ENCODE data around the gene OR2V1.
A peak's percentile ranks its signal among the peaks of the same experiment; 100 is the strongest.
"Not testable (repeated sequence)": the region's sequence is repeated elsewhere in the genome, so short reads cannot be mapped to it uniquely, and the experiment has no call there.

OR2V1 gene

DNA sequence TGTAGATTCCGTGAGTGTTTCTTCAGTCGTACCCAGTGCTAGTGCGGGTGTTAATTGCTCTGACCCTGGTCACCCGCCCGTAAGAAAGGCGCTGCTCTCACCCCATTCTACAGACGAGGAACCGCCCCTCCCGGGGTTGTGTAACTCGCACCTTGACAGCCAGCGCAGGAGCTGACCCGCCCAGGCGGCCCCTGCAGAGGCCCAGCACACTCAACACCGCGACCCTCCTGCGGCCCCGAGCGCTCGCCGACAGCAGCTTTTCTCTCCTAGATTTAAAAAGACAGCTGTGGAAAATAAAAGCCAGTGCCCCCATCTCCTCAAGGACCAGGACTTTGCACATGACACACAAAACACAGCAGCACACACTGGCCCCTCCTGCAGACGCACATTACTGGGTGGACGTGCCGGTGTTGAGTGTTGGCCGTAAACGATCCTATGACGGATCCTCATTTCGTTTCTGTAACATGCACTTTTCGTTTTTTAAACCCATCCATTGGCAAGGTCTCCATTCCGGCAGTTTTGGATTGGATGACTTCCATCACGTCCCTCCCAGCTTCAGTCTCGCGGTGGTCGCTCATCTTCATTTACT, 39.4 kb upstream of the OR2V1 start:
- FAIRE-seq (no peak), DNase-seq (ENCODE audit: insufficient read length, low spot score) (no peak)
- TF ChIP-seq, protein P1, sequence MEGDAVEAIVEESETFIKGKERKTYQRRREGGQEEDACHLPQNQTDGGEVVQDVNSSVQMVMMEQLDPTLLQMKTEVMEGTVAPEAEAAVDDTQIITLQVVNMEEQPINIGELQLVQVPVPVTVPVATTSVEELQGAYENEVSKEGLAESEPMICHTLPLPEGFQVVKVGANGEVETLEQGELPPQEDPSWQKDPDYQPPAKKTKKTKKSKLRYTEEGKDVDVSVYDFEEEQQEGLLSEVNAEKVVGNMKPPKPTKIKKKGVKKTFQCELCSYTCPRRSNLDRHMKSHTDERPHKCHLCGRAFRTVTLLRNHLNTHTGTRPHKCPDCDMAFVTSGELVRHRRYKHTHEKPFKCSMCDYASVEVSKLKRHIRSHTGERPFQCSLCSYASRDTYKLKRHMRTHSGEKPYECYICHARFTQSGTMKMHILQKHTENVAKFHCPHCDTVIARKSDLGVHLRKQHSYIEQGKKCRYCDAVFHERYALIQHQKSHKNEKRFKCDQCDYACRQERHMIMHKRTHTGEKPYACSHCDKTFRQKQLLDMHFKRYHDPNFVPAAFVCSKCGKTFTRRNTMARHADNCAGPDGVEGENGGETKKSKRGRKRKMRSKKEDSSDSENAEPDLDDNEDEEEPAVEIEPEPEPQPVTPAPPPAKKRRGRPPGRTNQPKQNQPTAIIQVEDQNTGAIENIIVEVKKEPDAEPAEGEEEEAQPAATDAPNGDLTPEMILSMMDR (IDR thresholded peaks at IDR 0.05; ENCODE audit: insufficient read depth, missing control alignments), result no peak

DNA sequence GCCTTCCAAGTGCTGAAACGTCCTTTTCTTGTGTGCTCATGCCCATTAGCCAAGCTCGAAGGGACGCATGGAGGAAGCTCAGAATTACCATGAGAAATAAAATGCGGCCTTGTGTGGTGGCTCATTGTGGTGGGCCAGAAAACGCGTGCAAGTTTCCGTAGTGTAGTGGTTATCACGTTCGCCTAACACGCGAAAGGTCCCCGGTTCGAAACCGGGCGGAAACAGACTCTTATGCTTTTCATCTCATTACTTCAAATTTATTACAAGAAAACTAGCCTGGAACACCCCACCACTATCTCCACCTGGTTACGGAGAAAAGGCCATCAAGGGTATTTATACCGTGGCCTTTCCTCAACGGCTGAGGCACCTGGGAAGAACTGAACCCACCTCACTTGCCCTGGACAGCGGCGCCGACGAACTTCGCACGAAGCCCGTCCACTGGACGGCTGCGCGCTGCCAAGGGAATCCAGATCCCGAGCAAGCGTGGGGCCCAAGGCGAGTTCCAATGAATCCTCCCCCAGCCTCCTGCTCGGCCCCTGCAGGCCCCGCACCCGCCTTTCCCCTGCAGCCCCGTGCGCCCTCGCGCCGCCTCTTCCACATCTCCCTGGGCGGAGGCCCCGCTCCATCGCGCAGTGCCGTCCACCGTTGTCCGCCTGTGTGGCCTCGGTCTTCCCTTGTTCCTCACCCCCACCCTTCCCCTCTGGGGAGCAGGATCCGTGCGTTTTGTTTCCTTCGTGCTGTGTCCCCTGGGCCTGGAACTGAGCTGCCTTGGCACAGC, 38.7 kb upstream of the OR2V1 start:
- not testable (repeated sequence) for FAIRE-seq; DNase-seq (ENCODE audit: insufficient read length, low spot score)

DNA sequence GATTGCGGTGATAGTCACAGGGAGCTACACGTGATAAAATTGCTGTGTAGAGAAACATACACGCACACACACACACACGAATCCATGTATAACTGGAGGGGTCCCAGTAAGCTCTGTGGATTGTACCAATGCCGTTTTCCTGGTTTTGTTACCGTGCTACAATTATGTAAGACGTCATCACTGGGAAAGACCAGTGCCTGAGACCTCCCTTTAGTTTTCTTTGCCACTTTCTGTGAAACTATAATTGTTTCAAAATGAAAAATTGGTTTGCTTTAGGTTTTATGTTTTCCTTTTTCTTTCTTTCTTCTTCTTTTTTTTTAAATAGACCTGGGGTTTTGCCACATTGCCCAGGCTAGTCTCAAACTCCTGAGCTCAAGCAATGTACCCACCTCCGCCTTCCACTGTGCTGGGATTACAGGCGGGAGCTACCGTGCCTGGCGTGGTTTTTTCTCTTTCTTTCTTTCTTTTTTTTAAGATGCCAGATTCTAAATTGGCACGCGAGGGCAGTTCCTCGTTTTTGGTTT, 37.7 kb upstream of the OR2V1 start:
- FAIRE-seq, result no peak
- DNase-seq (ENCODE audit: insufficient read length, low spot score), result no peak
- TF ChIP-seq, protein P1 (IDR thresholded peaks at IDR 0.05; ENCODE audit: insufficient read depth, missing control alignments), result no peak

DNA sequence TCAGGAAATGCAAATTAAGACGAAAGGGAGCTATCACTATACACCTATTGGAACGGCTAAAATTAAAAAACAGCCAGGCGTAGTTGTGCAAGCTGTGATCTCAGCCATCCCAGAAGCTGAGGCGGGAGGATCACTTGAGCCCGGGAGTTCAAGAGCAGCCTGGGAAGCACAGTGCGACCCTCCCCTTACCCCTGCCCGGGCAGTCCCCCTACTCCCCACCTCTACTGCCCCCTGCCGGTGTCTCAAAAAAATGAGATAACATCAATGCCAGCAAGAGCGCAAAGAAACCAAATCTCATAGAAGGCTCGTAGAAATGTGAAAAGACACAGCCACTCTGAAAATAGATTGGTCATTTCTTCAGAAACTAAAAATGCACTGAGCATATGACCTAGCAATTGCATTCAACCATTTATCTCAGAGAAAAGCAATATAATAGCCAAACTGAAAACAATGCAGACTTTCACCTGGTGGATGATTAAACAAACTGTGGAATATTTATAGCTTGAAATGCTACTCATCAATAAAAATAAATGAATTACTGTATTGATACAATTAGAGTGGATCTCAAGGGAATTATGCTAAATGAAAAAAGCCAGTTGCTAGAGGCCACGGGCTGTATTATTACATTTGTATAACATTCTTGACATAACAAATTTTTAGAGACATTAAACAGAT, 37.0 kb upstream of the OR2V1 start:
- peak; percentile 62 for DNase-seq (ENCODE audit: insufficient read length, low spot score)
- TF ChIP-seq, protein P1 (IDR thresholded peaks at IDR 0.05; ENCODE audit: insufficient read depth, missing control alignments), result peak; percentile 41
- no peak for FAIRE-seq

DNA sequence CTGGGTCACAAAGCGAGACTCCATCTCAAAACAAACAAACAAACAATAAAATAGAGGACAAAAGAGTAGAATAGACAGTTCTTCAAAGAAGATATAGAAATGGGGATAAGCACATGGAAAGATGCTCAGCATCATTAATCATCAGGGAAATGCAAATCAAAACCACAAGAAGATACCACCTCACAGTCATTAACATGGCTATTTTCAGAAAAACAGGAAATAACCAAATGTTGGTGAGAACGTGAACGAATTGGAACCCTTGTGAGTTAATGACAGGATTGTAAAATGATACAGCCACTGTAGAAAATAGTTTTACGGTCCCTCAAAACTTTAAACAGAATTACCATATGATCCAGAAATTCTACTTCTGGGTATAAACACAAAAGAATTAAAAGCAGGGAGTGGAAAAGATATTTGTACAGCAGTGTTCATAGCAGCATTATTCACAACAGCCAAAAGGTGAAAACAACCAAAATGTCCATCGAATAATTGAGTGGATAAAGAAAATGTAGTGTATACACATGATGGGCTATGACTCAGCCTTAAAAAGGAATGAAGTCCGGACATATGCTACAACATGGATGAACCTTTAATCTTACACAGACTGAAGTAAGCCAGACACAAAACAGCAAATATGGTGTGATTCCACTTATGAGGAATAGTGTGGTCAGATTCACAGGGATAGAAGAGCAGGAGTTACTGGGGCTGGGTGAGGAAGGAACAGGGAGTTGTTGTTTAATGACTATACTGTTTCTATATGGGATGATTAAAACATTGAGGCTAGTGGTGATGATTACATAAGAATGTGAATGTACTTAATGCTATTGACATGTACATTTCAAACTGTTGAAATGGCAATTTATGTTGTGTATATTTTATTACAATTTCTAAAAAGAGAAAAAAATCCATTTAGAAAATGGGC, 36.1 kb upstream of the OR2V1 start:
- DNase-seq (ENCODE audit: insufficient read length, low spot score), result no peak

DNA sequence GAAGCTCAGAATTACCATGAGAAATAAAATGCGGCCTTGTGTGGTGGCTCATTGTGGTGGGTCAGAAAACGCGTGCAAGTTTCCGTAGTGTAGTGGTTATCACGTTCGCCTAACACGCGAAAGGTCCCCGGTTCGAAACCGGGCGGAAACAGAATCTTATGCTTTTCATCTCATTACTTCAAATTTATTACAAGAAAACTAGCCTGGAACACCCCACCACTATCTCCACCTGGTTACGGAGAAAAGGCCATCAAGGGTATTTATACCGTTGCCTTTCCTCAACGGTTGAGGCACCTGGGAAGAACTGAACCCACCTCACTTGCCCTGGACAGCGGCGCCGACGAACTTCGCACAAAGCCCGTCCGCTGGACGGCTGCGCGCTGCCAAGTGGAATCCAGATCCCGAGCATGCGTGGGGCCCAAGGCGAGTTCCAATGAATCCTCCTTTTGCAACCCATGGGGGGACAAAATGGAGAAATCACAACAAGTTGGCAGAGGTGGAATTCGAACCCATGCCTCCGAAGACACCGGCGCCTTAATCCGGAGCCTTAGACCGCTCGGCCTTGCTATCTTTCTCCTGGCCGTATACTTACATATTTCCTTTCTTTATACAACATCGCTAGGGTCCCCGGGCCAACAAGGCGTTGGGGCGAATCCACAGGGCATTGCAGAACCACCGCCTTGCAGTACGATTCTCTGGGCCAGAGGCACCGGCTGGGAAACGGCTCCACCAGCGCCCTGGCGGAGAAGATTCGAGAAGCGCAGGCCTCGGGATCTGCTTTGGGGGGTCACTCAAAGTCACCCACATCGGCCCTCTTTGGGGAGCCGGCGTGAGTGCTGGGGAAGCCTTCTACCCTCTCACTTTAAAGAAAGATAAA, 33.3 kb upstream of the OR2V1 start:
- DNase-seq (ENCODE audit: insufficient read length, low spot score), result no peak
- TF ChIP-seq, protein P1 (IDR thresholded peaks at IDR 0.05; ENCODE audit: insufficient read depth, missing control alignments), result no peak
- no peak for FAIRE-seq

More for the DNA sequence above, 36.1 kb upstream of the OR2V1 start:
- TF ChIP-seq, protein P1 (IDR thresholded peaks at IDR 0.05; ENCODE audit: insufficient read depth, missing control alignments), result no peak
- no peak for FAIRE-seq

Measured in D721Med (cell line).